Measurements from ENCODE around the gene SLC25A12.

The SLC25A12 gene

GRCh38 chr2:171889333-171889732 is 4.7 kb downstream of the SLC25A12 start:
- H2BK120ac ChIP-seq (ENCODE audit: low read depth, low read length), result no peak overlapping the region
- no peak overlapping the region for H4K91ac ChIP-seq (ENCODE audit: low read length)
- H3K9ac ChIP-seq (ENCODE audit: low read length), result no peak overlapping the region
- no peak overlapping the region for H3K18ac ChIP-seq (ENCODE audit: low read depth in 1 of 2, low read length in 2 of 2)
- H2BK5ac ChIP-seq (ENCODE audit: low read depth, low read length, poor library complexity, severe bottlenecking), result no peak overlapping the region
- no peak overlapping the region for H3K4me3 ChIP-seq (ENCODE audit: insufficient read depth in 1 of 2, low read depth in 1 of 2, low read length in 2 of 2)
- no peaks in the 10 kb centered on the region for H3K9me3 ChIP-seq (ENCODE audit: control insufficient read depth, low read length)
- no peaks in the 10 kb centered on the region for H3K27me3 ChIP-seq (ENCODE audit: control insufficient read depth in 1 of 2, insufficient read depth in 1 of 2, low read length in 2 of 2)
- DNase-seq, result no peak
- H2BK12ac ChIP-seq (ENCODE audit: low read length in 2 of 2), result no peak overlapping the region
- no peak overlapping the region for H4K8ac ChIP-seq (ENCODE audit: low read length)
- H3K27ac ChIP-seq (ENCODE audit: low read length, poor library complexity, severe bottlenecking), result no peak overlapping the region
- H3K4me2 ChIP-seq (ENCODE audit: low read length, poor library complexity, severe bottlenecking), result no peak overlapping the region
- no peaks in the 10 kb centered on the region for H3K4me1 ChIP-seq (ENCODE audit: control insufficient read depth, insufficient read depth, low read depth, low read length)
- H3K36me3 ChIP-seq (ENCODE audit: control insufficient read depth in 1 of 2, insufficient read depth in 2 of 2, low read depth in 1 of 2, low read length in 2 of 2), result peaks cover 2 to 14% of the 10 kb centered on the region in 2 experiments
- no peak overlapping the region for H2AK5ac ChIP-seq (ENCODE audit: low read length, severe bottlenecking)
- H3K79me1 ChIP-seq (replicated peaks; ENCODE audit: low read length, poor library complexity, severe bottlenecking), result peaks cover 13% of the 10 kb centered on the region
- no peak overlapping the region for H2AFZ ChIP-seq (ENCODE audit: low read depth, low read length)
- no peak overlapping the region for H2BK15ac ChIP-seq (ENCODE audit: low read depth, poor library complexity, severe bottlenecking)
- no peak overlapping the region for H3K4ac ChIP-seq (ENCODE audit: low read depth in 1 of 2, low read length in 2 of 2)
- no peak overlapping the region for H3K14ac ChIP-seq (ENCODE audit: low read length in 2 of 2)
- no peak overlapping the region for H3K23ac ChIP-seq (ENCODE audit: low read length in 2 of 2)
- 97% methylated on average over 2 of the region's 2 CpGs for WGBS

DNA sequence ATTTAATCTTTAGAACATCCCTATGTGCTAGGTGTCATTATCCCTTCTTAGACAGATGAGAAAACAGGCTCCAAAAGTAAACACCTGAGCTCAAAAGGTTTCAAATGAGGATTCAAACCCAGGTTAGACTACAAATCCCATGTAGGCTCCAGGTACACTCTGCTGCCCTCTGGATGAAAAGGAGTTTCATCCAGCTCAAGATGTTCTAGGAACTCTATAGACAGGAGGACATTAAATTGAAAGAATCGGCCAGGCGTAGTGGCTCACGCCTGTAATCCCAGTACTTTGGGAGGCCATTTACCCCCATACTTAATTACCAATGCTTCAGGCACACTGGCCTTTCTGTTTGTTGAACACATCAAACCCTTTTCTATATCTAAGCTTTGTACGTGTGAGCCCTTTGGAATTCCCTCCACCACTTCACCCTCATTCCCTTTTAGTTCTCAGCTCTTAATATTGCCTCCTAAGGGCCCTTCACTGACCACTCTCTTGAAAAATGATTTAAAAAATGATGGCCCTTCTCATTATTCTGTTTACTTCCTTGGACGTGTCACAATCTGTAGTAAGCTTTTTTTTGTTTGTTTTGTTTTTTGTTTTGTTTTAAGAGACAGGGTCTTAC is 10.7 kb downstream of the SLC25A12 start:
- Histone ChIP-seq H3K9me3 (ENCODE audit: control insufficient read depth, low read length) (no peaks in the 10 kb centered on the region), H4K91ac (ENCODE audit: low read length) (no peak overlapping the region), H3K79me1 (replicated peaks; ENCODE audit: low read length, poor library complexity, severe bottlenecking) (peaks cover 9% of the 10 kb centered on the region), H3K36me3 (ENCODE audit: control insufficient read depth in 1 of 2, insufficient read depth in 2 of 2, low read depth in 1 of 2, low read length in 2 of 2) (peaks cover 0 to 7% of the 10 kb centered on the region in 2 experiments), H2BK120ac (ENCODE audit: low read depth, low read length) (no peak overlapping the region), H3K18ac (ENCODE audit: low read depth in 1 of 2, low read length in 2 of 2) (no peak overlapping the region), H3K4me1 (ENCODE audit: control insufficient read depth, insufficient read depth, low read depth, low read length) (no peaks in the 10 kb centered on the region), H3K4me2 (ENCODE audit: low read length, poor library complexity, severe bottlenecking) (no peak overlapping the region), H3K27me3 (ENCODE audit: control insufficient read depth in 1 of 2, insufficient read depth in 1 of 2, low read length in 2 of 2) (no peaks in the 10 kb centered on the region), H3K27ac (ENCODE audit: low read length, poor library complexity, severe bottlenecking) (no peak overlapping the region), H2BK15ac (ENCODE audit: low read depth, poor library complexity, severe bottlenecking) (no peak overlapping the region), H4K8ac (ENCODE audit: low read length) (no peak overlapping the region), H3K4ac (ENCODE audit: low read depth in 1 of 2, low read length in 2 of 2) (no peak overlapping the region), H2AFZ (ENCODE audit: low read depth, low read length) (no peak overlapping the region), H2BK5ac (ENCODE audit: low read depth, low read length, poor library complexity, severe bottlenecking) (no peak overlapping the region), H3K4me3 (ENCODE audit: insufficient read depth in 1 of 2, low read depth in 1 of 2, low read length in 2 of 2) (no peak overlapping the region), H3K9ac (ENCODE audit: low read length) (no peak overlapping the region), H2AK5ac (ENCODE audit: low read length, severe bottlenecking) (no peak overlapping the region), H3K14ac (ENCODE audit: low read length in 2 of 2) (no peak overlapping the region), H2BK12ac (ENCODE audit: low read length in 2 of 2) (no peak overlapping the region), H3K23ac (ENCODE audit: low read length in 2 of 2) (no peak overlapping the region)
- 99% methylated on average over 5 of the region's 5 CpGs for WGBS
- DNase-seq, result no peak

GRCh38 chr2:171882089-171882769 is 11.8 kb downstream of the SLC25A12 start:
- Histone ChIP-seq H3K4ac (ENCODE audit: low read depth in 1 of 2, low read length in 2 of 2) (no peak overlapping the region), H3K14ac (ENCODE audit: low read length in 2 of 2) (no peak overlapping the region), H3K9me3 (ENCODE audit: control insufficient read depth, low read length) (no peaks in the 10 kb centered on the region)

DNA sequence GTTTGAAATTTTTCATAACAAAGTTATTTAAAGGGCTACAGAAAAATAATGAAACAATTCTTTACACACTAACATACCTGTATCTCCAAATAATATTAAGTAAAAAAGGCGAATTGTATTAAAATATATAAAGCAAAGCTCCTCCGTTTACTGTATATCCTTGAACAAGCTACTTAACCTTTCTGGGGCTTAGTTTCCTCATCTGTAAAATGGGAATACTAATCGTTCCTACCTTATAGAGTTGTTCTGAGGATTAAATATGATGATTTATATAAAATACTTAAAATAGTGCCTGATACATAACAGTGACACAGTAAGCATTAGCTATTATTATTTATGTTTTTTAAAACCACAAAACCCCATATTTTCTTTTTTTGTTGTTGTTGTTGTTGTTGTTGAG is 13.3 kb downstream of the SLC25A12 start:
- no peak for DNase-seq
- Histone ChIP-seq H3K4ac (ENCODE audit: low read depth in 1 of 2, low read length in 2 of 2) (no peak overlapping the region), H2AFZ (ENCODE audit: low read depth, low read length) (no peak overlapping the region), H3K4me2 (ENCODE audit: low read length, poor library complexity, severe bottlenecking) (no peak overlapping the region), H2BK5ac (ENCODE audit: low read depth, low read length, poor library complexity, severe bottlenecking) (no peak overlapping the region), H3K18ac (ENCODE audit: low read depth in 1 of 2, low read length in 2 of 2) (no peak overlapping the region), H3K4me1 (ENCODE audit: control insufficient read depth, insufficient read depth, low read depth, low read length) (no peaks in the 10 kb centered on the region), H4K91ac (ENCODE audit: low read length) (no peak overlapping the region), H3K36me3 (ENCODE audit: control insufficient read depth in 1 of 2, insufficient read depth in 2 of 2, low read depth in 1 of 2, low read length in 2 of 2) (no peaks in the 10 kb centered on the region), H3K27me3 (ENCODE audit: control insufficient read depth in 1 of 2, insufficient read depth in 1 of 2, low read length in 2 of 2) (no peaks in the 10 kb centered on the region), H2BK15ac (ENCODE audit: low read depth, poor library complexity, severe bottlenecking) (no peak overlapping the region), H4K8ac (ENCODE audit: low read length) (no peak overlapping the region), H3K9me3 (ENCODE audit: control insufficient read depth, low read length) (no peaks in the 10 kb centered on the region), H3K27ac (ENCODE audit: low read length, poor library complexity, severe bottlenecking) (no peak overlapping the region), H2AK5ac (ENCODE audit: low read length, severe bottlenecking) (no peak overlapping the region), H2BK12ac (ENCODE audit: low read length in 2 of 2) (no peak overlapping the region), H3K14ac (ENCODE audit: low read length in 2 of 2) (no peak overlapping the region), H3K4me3 (ENCODE audit: insufficient read depth in 1 of 2, low read depth in 1 of 2, low read length in 2 of 2) (no peak overlapping the region), H3K79me1 (replicated peaks; ENCODE audit: low read length, poor library complexity, severe bottlenecking) (peaks cover 11% of the 10 kb centered on the region), H3K9ac (ENCODE audit: low read length) (no peak overlapping the region), H3K23ac (ENCODE audit: low read length in 2 of 2) (no peak overlapping the region), H2BK120ac (ENCODE audit: low read depth, low read length) (no peak overlapping the region)
- no CpG with 5 or more reads among the region's 3 CpGs for WGBS

More at GRCh38 chr2:171882089-171882769, 11.8 kb downstream of the SLC25A12 start:
- WGBS, result 100% methylated on average over 1 of the region's 2 CpGs
- Histone ChIP-seq H3K4me1 (ENCODE audit: control insufficient read depth, insufficient read depth, low read depth, low read length) (no peaks in the 10 kb centered on the region), H3K9ac (ENCODE audit: low read length) (no peak overlapping the region), H2AFZ (ENCODE audit: low read depth, low read length) (no peak overlapping the region), H2BK12ac (ENCODE audit: low read length in 2 of 2) (no peak overlapping the region), H2BK5ac (ENCODE audit: low read depth, low read length, poor library complexity, severe bottlenecking) (no peak overlapping the region), H2BK15ac (ENCODE audit: low read depth, poor library complexity, severe bottlenecking) (no peak overlapping the region), H3K23ac (ENCODE audit: low read length in 2 of 2) (no peak overlapping the region), H3K18ac (ENCODE audit: low read depth in 1 of 2, low read length in 2 of 2) (no peak overlapping the region), H3K4me3 (ENCODE audit: insufficient read depth in 1 of 2, low read depth in 1 of 2, low read length in 2 of 2) (no peak overlapping the region), H3K27me3 (ENCODE audit: control insufficient read depth in 1 of 2, insufficient read depth in 1 of 2, low read length in 2 of 2) (no peaks in the 10 kb centered on the region), H3K27ac (ENCODE audit: low read length, poor library complexity, severe bottlenecking) (no peak overlapping the region), H3K79me1 (replicated peaks; ENCODE audit: low read length, poor library complexity, severe bottlenecking) (peaks cover 9% of the 10 kb centered on the region), H3K4me2 (ENCODE audit: low read length, poor library complexity, severe bottlenecking) (no peak overlapping the region), H2BK120ac (ENCODE audit: low read depth, low read length) (no peak overlapping the region), H2AK5ac (ENCODE audit: low read length, severe bottlenecking) (no peak overlapping the region), H4K91ac (ENCODE audit: low read length) (no peak overlapping the region), H4K8ac (ENCODE audit: low read length) (no peak overlapping the region), H3K36me3 (ENCODE audit: control insufficient read depth in 1 of 2, insufficient read depth in 2 of 2, low read depth in 1 of 2, low read length in 2 of 2) (peaks cover 0 to 2% of the 10 kb centered on the region in 2 experiments)
- DNase-seq, result peak; percentile 9

Measured in mesenchymal stem cell (in vitro differentiated cells and primary cell).